Thoracic aorta (tissue), 2 donors: ENCODE results near the gene XYLT1. TPM values are rescaled to one million over a fixed set of nuclear protein-coding genes. Genes with fewer than 3 reads are reported as not detected.

Experiments used
- ATAC-seq: fragments of 150-250 bp; one replicate; pipeline ENCODE4 v1.8.0; 2017; ENCODE audit warnings: low read depth; ENCODE audit not compliant: insufficient number of reproducible peaks, low FRiP score
- DNase-seq: peaks from one replicate; pipeline ENCODE4 v3.0.0-alpha.2; 2020; ENCODE audit warnings: low spot score
- H3K27ac ChIP-seq, 2 donors: fragments of 200-600 bp; sonication (generic); 1 replicate in 1 of 2; 2 replicates in 1 of 2; pipeline ENCODE4 v1.5.1; 2016; ENCODE audit warnings: mild to moderate bottlenecking in 2 of 2, moderate library complexity in 2 of 2
- H3K27me3 ChIP-seq: fragments of 200-600 bp; sonication (generic); replicated peaks from 2 replicates; pipeline ENCODE4 v1.6.0; 2016; ENCODE audit warnings: mild to moderate bottlenecking; ENCODE audit not compliant: insufficient read depth
- H3K36me3 ChIP-seq: fragments of 200-600 bp; sonication (generic); one replicate; pipeline ENCODE4 v1.5.1; 2016
- H3K4me1 ChIP-seq, 2 donors: fragments of 200-600 bp; sonication (generic); 1 replicate in 1 of 2; 2 replicates in 1 of 2; pipeline versions ENCODE4 v1.5.1 to v1.6.0; 2016; ENCODE audit warnings: low read depth in 2 of 2, mild to moderate bottlenecking in 1 of 2; ENCODE audit not compliant: control insufficient read depth in 1 of 2
- H3K4me3 ChIP-seq: fragments of 200-600 bp; sonication (generic); 2 replicates; pipeline ENCODE4 v1.5.1; 2016; ENCODE audit warnings: mild to moderate bottlenecking
- H3K9me3 ChIP-seq: fragments of 200-600 bp; sonication (generic); 2 replicates; pipeline ENCODE4 v1.5.1; 2016
- CTCF ChIP-seq: fragments of 200-600 bp; sonication (generic); IDR thresholded peaks from one replicate; pipeline ENCODE4 v1.5.1; 2019; ENCODE audit warnings: antibody characterized with exemption
- total RNA-seq, 2 donors: library from RNA; depleted of rRNA; stranded (reverse); fragments of >200 nt; gene quantifications; one replicate each; pipeline versions ENCODE4 v1.1.0 to v1.2.3, GENCODE V29; 2016

XYLT1 gene
- total RNA-seq, 2 donors from 2014 or later = 13.1 to 22.5 TPM

DNA sequence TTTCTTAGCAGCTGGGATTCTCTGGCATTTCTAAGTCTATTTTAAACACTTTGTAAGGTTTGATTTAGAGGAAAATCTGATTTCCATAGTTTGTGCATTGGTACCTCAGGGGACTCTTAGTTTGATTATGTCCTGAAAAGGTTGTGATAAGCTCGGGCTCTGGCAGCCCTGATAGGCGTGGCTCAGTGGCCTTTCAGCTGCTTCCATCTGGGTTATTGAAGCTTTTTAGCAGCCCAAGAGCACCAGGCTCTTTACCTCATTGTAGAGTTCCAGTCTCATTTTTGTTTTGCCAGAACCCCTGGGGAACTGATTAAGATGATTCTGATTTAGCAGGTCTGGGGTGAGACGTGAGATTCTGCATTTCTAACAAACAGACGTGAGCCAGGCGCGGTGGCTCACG is 412.3 kb downstream of the XYLT1 start:
- Histone ChIP-seq H3K27ac (no peak overlapping the region), H3K9me3 (no peaks in the 10 kb centered on the region), H3K27me3 (no peaks in the 10 kb centered on the region), H3K36me3 (no peaks in the 10 kb centered on the region), H3K4me3 (no peak overlapping the region), H3K4me1 (no peaks in the 10 kb centered on the region)
- TF ChIP-seq CTCF = no peak
- ATAC-seq (no peak), DNase-seq (no peak)

DNA sequence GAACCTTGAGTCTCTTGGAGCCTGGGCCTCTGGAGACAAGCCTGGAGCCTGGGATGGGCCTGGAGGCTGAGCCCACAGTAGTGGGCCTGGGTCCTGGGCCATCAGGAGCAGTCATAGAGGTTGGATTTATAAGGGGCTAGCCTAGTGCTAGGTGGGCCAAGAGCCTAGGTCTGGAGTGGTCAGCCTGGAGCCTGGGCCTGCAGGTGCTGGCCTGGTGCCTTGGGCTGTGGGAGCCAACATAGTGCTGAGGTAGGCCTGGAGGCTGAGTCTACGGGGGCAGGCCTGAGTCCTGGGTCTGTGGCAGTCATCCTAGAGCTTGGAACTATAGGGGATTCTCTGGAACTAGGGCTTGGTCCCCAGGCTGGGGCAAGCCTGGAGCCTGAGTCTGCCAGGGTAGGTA is 414.1 kb downstream of the XYLT1 start:
- no peak overlapping the region for H3K27ac ChIP-seq
- no peaks in the 10 kb centered on the region for H3K4me1 ChIP-seq
- no peak for DNase-seq
- no peaks in the 10 kb centered on the region for H3K27me3 ChIP-seq
- no peaks in the 10 kb centered on the region for H3K9me3 ChIP-seq
- H3K36me3 ChIP-seq = no peaks in the 10 kb centered on the region
- TF ChIP-seq CTCF = no peak
- H3K4me3 ChIP-seq = no peak overlapping the region
- ATAC-seq = no peak

- DNase-seq = no peak
- no peaks in the 10 kb centered on the region for H3K27me3 ChIP-seq
- no peaks in the 10 kb centered on the region for H3K9me3 ChIP-seq
- no peak for TF ChIP-seq CTCF
- no peak overlapping the region for H3K4me3 ChIP-seq
- ATAC-seq = no peak
- H3K4me1 ChIP-seq = no peaks in the 10 kb centered on the region
- H3K36me3 ChIP-seq = no peaks in the 10 kb centered on the region
- H3K27ac ChIP-seq = no peak overlapping the region
Observed at GRCh38 chr16:17053536-17054160, 417.1 kb downstream of the XYLT1 start.
